HG02678 (cell line): Measurements from ENCODE around the gene NOP10.
"Not testable (repeated sequence)": the region's sequence is repeated elsewhere in the genome, so short reads cannot be mapped to it uniquely, and the experiment has no call there.

ENCODE experiments used
- ATAC-seq: cut with Tn5 transposase; IDR thresholded peaks from one replicate; pipeline ENCODE4 v1.9.1; 2021; ENCODE audit warnings: mild to moderate bottlenecking, moderate library complexity; ENCODE audit not compliant: unreplicated experiment

The NOP10 gene

DNA sequence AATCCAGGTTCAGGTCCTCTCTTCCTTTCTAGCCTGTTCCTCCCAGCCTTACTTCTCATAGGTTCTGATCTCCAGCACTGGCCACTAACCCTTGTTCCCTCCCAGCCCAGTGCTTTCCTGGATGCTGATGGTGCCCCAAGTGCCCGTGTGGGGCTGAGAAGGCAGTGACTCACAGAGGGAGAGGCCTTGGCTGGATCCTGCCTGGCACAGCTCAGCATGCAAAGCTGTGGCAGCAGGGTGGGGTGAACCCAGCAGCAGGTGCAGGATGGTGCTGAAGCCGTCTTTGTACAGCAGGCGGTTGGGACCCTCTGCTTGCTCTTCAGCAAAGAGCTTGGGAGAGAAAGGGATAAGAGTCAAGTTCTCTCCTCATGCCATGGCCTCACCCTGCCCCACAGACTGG lies 16.5 kb upstream of the NOP10 start:
- ATAC-seq: no peak

DNA sequence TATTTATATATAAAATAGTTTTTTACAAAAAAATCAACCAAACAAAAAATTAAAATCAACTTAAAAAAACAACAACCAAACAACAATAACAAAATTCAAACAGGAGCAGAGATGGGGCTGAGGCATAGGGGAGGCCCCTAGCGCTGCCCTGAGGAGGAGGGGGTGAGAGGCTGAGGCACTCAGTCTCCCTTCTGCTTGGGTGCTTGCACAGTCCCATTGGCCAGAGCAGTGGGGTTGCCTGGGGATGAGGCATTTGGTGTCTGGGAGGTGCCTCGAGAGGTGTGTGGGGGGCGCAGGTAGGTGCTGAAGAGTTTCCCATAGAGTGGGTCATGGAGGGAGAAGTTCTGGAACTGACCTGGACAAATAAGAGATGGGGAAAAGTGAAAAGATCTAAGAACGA lies 16.0 kb upstream of the NOP10 start:
- ATAC-seq: no peak

DNA sequence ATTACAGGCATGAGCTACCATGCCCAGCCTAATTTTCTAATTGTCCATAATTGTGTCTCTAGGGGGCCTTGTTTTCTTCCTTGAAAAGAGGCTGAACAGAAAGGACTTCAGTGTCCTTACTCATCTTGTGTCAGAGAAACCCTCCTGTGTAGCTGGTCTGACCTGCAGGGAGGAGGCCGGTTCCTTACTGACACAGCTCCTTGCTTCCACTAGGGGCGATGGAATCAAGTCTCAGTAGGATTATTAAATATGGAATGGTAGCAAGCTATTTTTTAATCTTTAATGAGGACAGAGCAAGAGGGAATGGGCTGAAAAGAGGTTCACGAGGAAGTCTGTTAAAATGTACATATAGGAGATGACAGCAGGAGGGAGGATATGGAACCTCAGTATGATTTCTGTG lies 15.4 kb upstream of the NOP10 start:
- ATAC-seq: no peak

DNA sequence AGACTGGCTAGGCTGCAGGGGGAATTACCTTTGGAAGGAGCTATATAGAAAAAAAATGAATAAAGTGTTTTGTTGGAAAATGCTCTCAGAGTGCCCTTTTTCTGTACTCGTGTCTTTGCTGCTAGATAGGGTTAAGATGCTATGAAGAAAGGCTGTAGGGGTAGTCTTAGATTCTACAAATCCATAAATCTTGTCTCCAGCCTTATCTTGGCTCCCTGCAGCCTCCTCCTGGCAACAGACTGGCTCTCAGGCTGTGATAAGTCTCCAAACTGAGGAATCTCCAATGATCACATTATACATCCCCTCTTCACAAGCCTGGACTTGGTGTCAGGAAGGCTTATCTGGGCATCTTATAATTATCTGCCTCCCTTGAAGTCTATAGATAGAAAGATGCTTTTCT lies 14.7 kb upstream of the NOP10 start:
- no peak for ATAC-seq

DNA sequence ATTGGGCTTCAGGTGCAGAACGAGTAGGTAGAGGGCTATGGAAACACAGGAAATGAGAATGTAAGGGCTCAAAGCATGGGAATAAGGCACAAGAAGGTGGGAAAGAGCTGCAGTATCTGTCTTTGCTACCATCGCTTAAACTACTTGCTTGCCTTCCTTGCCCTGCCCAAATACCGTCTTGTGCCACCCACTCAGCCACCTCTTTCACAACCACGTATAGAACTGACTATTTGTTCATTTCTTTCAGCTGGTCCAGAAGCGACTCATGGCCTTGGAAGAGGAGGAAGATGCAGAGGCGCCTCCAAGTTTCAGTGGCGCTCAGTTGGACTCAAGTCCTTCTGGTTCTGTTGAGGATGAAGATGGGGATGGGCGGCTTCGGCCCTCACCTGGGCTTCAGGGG lies 12.3 kb upstream of the NOP10 start:
- ATAC-seq: no peak

DNA sequence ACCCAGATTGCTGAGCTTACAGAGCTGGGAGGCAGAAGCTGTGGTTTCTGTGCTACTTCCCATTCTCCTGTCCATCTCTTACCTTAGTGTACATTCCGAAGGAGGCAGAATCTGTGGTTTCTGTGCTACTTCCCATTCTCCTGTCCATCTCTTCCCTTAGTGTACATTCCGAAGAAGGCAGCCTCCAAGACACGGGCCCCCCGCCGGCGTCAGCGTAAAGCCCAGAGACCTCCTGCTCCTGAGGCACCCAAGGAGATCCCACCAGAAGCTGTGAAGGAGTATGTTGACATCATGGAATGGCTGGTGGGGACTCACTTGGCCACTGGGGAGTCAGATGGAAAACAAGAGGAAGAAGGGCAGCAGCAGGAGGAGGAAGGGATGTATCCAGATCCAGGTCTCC lies 11.3 kb upstream of the NOP10 start:
- ATAC-seq: no peak

DNA sequence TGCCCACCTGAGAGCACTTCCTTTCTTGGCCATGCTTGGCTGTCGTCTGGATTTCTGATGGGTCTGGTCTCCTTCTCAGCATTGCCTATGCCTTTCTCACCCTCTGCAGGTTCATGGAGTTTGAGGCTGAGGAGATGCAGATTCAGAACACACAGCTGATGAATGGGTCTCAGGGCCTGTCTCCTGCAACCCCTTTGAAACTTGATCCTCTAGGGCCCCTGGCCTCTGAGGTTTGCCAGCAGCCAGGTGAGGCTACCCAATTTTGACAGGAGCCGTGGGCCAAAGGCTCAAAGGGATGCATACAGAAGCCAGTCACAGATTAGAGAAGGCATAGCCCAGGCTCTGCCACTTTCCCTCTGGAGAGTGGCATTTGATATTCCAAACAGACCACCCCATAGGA lies 10.7 kb upstream of the NOP10 start:
- no peak for ATAC-seq

DNA sequence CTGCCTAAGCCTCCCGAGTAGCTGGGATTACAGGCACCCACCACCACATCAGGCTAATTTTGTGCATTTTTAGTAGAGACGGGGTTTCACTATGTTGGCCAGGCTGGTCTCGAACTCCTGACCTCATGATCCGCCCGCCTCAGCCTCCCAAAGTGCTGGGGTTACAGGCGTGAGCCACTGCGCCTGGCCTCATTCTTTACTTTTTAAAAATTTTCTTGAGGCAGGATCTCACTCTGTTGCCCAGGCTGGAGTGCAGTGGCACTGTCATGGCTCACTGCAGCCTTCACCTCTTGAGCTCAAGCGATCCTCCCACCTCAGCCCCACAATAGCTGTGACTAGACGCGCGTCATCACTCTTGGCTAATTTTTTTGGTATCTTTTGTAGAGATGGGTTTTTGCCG lies 10.1 kb upstream of the NOP10 start:
- ATAC-seq: not testable (repeated sequence)

DNA sequence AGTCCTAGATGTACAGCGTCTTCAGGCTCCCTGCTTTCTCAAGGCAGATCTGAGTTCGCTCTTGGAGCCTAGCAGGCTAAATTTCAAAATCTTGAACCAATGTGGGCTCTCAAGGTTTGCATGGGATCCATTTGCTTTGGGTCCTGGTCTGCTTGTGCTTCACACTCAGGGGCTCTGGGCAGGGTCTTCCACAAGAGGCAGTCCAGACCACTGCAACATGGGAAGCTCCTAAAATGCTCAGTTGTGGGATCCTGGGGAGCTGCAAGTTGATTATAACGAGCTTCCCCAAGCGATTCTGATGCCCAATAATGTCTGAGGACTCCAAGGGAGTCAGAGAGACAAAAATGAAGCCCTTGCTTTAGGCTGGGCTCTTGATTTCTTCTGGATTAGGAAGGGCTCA lies 6.8 kb upstream of the NOP10 start:
- ATAC-seq: no peak

DNA sequence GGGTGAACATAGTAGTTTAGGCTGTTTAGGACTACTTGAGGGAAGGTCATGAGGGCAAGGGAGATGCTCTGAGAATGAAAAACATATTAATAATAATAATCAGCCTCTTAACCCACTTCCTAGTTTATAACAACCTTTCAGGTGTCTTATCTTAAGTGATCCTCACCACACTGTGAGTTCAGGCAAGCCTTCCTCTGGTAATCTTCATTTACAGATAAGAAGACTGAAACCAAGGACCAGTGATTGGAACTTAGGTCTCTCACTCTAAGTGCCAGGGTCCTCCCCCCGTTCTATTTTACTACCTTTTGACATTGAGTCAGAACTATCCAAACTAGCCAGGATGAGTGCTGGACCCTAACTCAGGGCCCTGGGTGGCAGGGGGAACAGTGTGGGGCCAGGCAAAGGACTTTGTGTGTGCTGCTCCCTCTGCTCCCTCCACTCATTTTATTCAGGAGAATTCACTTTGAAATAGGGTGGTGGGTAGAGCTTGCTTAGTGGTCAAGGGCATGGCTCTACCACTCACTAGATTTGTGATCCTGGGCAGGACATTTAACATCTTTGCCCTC lies 5.9 kb upstream of the NOP10 start:
- no peak for ATAC-seq

DNA sequence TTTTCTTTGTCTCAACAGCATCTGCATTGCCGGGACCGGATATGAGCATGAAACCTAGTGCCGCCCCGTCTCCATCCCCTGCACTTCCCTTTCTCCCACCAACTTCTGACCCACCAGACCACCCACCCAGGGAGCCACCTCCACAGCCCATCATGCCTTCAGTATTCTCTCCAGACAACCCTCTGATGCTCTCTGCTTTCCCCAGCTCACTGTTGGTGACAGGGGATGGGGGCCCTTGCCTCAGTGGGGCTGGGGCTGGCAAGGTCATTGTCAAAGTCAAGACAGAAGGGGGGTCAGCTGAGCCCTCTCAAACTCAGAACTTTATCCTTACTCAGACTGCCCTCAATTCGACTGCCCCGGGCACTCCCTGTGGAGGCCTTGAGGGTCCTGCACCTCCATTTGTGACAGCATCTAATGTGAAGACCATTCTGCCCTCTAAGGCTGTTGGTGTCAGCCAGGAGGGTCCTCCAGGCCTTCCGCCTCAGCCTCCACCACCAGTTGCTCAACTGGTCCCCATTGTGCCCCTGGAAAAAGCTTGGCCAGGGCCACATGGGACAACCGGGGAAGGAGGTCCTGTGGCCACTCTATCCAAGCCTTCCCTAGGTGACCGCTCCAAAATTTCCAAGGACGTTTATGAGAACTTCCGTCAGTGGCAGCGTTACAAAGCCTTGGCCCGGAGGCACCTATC lies 5.2 kb upstream of the NOP10 start:
- no peak for ATAC-seq

DNA sequence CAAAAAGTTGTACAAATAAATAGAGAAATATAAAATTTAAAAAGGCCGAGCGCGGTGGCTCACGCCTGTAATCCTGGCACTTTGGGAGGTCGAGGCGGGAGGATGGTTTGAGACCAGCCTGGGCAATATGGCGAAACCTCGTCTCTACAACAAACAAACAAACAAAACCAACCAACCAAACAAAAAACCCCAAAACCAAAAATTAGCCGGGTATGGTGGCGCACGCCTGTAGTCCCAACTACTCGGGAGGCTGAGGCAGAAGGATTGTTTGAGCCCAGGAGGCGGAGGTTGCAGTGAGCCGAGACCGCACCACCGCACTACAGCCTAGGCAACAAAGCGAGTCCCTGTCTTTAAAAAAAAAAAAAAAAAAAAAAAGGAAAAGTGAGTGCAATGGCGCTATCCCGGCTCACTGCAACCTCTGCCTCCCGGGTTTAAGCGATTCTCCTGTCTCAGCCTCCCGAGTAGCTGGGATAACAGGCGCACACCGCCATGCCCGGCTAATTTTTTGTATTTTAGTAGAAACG lies 661 bp downstream of the NOP10 start:
- ATAC-seq: not testable (repeated sequence)

DNA sequence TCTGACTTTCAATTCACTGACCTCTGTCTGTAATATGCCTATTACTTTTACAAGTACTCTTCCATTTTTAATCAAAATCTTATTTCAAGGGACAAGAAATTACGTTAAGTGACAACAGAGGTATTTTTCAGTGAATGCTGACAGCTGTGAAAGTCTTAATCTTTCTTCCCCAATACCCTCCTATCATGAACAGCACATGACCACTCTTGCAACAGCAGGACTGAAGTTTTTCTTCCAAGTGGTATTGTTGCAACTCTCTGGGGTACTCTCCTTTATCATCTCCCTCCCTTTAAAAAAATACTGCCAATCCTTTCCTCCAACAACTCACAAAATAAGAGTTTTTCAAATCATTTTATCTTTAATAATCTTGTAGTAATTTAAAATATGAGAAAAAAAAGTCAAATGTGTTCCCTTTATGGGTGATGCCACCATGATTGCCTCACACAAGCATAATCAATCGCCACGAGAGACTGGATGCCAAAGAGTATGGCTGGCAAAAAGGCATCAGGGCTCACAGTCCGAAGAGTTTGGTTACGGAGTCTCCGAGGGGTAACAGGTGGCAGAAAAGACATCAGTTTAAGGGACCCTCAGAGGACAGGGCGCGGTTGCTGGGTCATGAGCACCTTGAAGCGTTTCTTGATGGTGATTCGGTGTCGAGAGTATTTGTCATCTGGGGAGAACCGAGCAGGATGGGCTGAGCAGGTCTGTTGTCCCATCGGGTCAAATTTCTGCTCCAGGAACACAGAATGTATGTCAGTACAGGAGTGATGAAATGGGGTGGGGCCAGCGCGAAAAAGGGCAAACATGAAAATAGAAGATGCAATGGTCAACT lies 1.3 kb downstream of the NOP10 start:
- no peak for ATAC-seq

DNA sequence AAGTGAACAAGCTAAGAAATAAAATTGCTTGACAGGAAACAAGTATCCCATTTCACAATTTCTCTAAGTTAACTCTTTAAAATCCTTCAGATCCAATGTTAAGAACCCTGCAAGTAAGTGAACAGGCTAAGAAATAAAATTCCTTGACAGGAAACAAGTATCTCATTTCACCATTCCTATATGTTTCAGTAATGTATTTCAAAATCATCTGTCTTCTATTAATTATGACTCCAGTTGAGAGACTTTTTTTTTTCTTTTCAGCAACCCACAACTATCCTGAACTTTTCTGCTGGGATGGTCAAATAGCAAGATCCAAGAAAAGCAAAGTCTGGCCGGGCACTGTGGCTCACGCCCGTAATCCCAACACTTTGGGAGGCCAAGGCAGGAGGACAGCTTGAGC lies 3.0 kb downstream of the NOP10 start:
- ATAC-seq: no peak

DNA sequence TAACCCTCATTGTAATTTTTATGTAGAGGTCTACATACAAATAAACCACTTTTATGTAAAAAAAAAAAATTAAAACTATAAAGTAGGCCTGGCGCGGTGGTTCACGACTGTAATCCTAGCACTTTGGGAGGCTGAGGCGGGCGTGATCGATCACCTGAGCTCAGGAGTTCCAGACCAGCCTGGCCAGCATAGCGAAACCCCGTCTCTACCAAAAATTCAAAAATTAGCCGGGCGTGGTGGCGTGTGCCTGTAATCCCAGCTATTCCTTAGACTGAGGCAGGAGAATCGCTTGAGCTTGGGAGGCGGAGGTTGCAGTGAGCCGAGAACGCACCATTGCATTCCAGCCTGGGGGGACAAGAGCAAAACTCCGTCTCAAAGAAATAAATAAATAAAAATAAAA lies 4.6 kb downstream of the NOP10 start:
- ATAC-seq: no peak

DNA sequence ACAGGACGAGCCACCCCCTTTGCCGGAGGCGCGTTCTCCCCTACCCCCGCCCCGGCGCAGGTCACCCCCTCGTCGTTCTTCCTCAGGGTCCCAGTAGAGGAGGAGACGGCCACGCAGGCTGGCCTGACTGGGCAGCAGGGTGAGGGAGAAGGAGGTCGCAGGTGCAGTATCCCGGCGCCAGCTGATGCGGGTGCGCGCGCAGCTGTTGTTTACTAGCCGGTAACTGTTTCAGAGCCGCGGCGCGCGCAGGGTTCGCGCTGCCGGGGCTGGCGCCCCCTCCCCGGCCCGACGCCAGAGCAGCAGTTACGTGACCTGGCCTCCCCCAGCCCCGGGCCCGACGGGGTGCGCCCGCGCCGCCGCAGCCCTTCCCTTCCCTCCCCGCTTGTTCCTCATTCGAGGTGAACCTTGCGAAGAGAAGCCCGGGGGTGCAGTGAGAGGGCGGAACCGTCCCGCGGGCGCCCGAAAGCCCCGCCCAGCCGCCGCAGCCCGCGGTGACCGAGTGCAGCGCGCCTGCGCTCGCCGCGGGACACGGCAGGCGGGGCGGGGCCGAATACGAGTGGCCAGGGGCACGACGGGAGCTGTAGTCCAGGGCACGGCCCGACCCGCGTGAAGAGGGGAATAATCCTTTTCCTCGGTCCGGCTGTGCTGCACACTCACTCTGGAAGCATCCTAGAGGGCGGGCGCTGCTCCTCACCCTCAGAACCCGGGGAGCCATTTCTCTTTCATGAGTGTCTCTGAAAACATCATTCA lies 5.2 kb downstream of the NOP10 start, which contains the start of gene SLC12A6:
SLC12A6 (minus strand) TSS at position 225 of the 750 bp plus-strand sequence. CDS start 1,101 bp downstream, outside the sequence.
- ATAC-seq: peak; percentile 74

DNA sequence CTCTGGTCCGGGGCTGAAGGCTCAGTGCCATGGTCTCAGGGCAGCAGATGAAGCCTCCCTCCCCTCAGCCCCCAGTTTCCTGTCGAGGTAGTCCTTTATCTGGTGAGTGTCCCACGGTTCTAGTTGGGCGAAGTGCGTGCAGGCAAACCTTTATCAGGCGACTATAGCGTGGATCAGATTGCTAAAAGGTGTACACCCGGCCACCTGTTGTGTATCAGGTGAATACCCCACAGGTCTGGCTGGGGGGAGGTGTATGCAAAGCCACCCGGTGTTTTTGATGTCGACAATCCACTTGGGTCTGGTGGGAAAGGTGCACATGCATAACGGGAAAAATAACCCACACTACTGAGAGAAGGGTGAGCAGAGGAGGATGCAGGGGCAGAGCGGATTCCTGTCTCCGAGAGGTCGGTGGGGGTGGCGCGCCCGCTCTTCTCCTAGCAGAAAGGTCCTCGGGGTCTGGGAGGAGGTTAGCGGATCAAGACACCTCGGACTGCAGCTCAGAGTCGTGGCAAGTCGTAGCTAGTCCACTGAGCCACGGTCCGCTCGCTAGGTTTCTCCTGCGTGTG lies 5.9 kb downstream of the NOP10 start:
- peak; percentile 3 for ATAC-seq

DNA sequence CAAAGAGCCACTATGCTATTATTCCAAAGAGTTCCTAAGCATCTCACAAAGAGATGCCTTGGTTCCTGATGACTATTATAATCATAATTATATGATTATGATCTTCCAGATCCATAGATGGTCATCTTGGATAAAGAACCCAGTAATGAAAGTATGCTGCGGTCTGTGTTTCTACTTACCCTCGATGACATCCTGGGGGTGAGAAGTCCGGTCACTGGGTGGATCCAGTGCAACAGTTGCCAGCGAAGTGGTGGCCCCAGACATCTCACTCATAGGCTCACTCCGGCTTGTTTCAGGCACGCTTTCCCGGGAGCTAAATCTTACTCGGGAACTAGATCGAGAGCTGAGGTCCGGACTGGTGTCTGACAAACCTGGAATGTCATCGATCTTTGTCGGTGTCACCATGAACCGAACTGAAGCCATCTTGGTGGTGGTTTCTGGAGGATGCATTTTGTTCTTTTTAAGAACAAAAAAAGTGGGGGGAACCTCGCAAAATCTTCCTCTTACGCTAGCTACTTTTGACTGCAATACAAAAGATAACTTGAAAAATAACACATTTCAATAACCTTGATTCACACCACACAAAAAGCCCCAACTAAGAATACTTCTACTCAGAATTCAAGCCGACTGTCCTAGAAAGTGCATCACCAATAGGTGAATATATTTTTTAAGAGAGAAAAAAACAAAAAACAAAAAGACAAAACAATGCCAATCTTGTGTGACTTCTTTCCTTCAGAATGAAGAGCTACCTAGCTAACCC lies 6.5 kb downstream of the NOP10 start:
- no peak for ATAC-seq

DNA sequence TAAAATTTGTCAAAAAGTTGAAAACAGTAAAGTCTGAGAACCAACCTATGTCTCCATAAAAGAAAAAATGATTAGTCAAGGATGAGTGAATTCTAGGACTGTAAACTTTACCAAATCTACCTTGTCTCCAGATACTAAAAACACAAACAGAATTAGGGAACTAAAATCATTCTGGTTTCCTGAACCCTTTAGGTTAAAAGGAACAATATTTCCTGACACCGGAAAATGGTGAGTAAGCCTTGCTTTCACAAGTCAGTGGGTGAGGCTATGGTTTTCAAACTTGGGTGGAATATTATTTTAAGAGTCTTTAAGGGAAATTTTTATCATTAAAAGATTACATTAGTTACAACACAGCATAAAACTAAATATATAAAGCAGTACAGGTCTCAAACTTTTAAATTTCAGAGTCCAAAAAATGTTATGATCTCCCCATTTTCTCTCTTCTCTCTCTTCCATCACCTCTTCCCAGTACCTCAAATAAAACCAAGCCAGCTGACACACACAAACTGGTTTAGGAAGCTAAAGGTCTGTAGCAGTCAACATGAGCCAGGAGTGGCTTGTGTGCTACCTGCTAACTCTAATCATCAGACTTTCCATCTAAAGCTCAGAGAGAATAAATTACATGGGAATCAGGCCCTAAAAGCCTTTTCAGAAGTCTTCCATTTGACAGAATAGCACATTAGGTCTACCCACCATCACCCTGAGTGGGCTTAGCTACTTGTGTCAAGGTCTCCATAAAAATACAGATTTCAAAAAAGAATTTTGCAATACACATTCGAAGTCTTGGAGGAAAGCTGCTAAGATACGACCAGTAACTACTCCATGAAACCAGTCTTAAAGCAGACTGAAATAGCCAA lies 7.5 kb downstream of the NOP10 start:
- no peak for ATAC-seq
